ENCODE data around the gene TAF1A. TPM values are rescaled to one million over a fixed set of nuclear protein-coding genes. Genes with fewer than 3 reads are reported as not detected.

TAF1A gene
- total and polyA plus RNA-seq, 4 experiments from 2014 or later: 3.1 to 17.8 (median 11.1) TPM

GRCh38 chr1:222624214-222624613 lies 34.5 kb upstream of the TAF1A start:
- Mint-ChIP-seq H3K27me3 (no peaks in the 10 kb centered on the region), H3K4me3 (no peak overlapping the region), H3K4me1 (peaks cover 14 to 23% (median 19%) of the 10 kb centered on the region in 4 donors), H3K27ac (no peak overlapping the region), H3K9me3 (no peaks in the 10 kb centered on the region), H3K36me3 (peaks cover 57 to 68% of the 10 kb centered on the region in 2 donors)
- H3K27ac ChIP-seq (ENCODE audit: low read depth, low read length): no peak overlapping the region
- POLR2A ChIA-PET (ENCODE audit: partially characterized antibody): no interaction called here
- H3K4me1 ChIP-seq (ENCODE audit: insufficient read depth, low read length): peaks cover 10% of the 10 kb centered on the region
- peaks cover 37% of the 10 kb centered on the region for H3K36me3 ChIP-seq (ENCODE audit: insufficient read depth, low read length)
- DNase-seq: no peak
- no peaks in the 10 kb centered on the region for H3K9me3 ChIP-seq (ENCODE audit: control insufficient read depth in 1 of 2, low read length in 2 of 2)
- intact Hi-C loops (cut with micrococcal nuclease): no loop called here
- no peaks in the 10 kb centered on the region for H3K27me3 ChIP-seq (ENCODE audit: insufficient read depth, low read length)
- no peak overlapping the region for H3K4me3 ChIP-seq (ENCODE audit: low read length in 2 of 2)
- CTCF ChIA-PET (ENCODE audit: partially characterized antibody): interaction anchor here (1.1 to 3.5 kb wide), 3 partner anchors 10 to 159 kb away, joined by 3 to 17 read pairs (median 3); no protein-coding TSS in a partner anchor

- H3K27ac Mint-ChIP-seq: no peak overlapping the region
Measured at GRCh38 chr1:222623458-222623857, 33.7 kb upstream of the TAF1A start.

DNA sequence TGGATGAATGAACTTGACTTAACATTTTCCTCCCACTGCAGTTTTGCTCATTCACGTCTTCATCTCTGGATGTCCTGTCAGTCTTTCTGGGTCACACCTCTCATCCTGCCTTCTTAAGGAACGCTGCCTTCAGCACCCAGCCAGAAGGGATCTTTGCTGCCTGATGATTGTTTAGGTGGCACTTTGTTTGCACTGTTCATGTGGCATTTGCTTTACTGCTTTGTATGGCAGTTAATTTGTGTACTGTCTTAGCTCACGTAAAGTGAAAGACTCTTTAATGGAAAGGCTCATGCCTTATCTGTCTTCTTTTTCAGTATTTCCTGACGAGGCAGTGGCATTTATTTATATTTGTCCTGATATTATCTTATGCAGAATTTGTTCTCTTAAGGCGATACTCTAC lies 33.0 kb upstream of the TAF1A start:
- peak overlapping the region in 1 of 7 donors; percentile 84 for H3K27ac Mint-ChIP-seq
- H3K36me3 Mint-ChIP-seq: peaks cover 42 to 62% of the 10 kb centered on the region in 2 donors
- intact Hi-C loops (cut with micrococcal nuclease): no loop called here

More at GRCh38 chr1:222623458-222623857, 33.7 kb upstream of the TAF1A start:
- no peak for DNase-seq
- H3K4me3 ChIP-seq (ENCODE audit: low read length in 2 of 2): no peak overlapping the region
- no peaks in the 10 kb centered on the region for H3K9me3 ChIP-seq (ENCODE audit: control insufficient read depth in 1 of 2, low read length in 2 of 2)
- H3K27me3 ChIP-seq (ENCODE audit: insufficient read depth, low read length): no peaks in the 10 kb centered on the region
- Mint-ChIP-seq H3K4me3 (no peak overlapping the region), H3K4me1 (peaks cover 17 to 30% (median 24%) of the 10 kb centered on the region in 4 donors), H3K27me3 (no peaks in the 10 kb centered on the region), H3K36me3 (peaks cover 49 to 68% of the 10 kb centered on the region in 2 donors), H3K9me3 (no peaks in the 10 kb centered on the region)
- no peak overlapping the region for H3K27ac ChIP-seq (ENCODE audit: low read depth, low read length)
- H3K36me3 ChIP-seq (ENCODE audit: insufficient read depth, low read length): peaks cover 30% of the 10 kb centered on the region
- CTCF ChIA-PET (ENCODE audit: partially characterized antibody): interaction anchor here (1.1 to 3.5 kb wide), 3 partner anchors 11 to 158 kb away, joined by 3 to 17 read pairs (median 3); no protein-coding TSS in a partner anchor
- POLR2A ChIA-PET (ENCODE audit: partially characterized antibody): no interaction called here
- intact Hi-C loops (cut with micrococcal nuclease): no loop called here
- peaks cover 16% of the 10 kb centered on the region for H3K4me1 ChIP-seq (ENCODE audit: insufficient read depth, low read length)

GRCh38 chr1:222620566-222620965 lies 30.8 kb upstream of the TAF1A start:
- intact Hi-C loops (cut with micrococcal nuclease): no loop called here
- ChIA-PET CTCF (ENCODE audit: partially characterized antibody) (interaction anchor here (4.0 kb wide), 1 partner anchor 13 kb away, joined by 32 read pairs; no protein-coding TSS in a partner anchor), POLR2A (ENCODE audit: partially characterized antibody) (interaction anchor here (1.3 to 5.2 kb wide), 3 partner anchors 24 to 93 kb away, joined by 3 to 22 read pairs (median 20); partner anchors contain the start of genes AIDA, BROX and TAF1A)
- Histone ChIP-seq H3K27me3 (ENCODE audit: insufficient read depth, low read length) (no peaks in the 10 kb centered on the region), H3K4me3 (ENCODE audit: low read length in 2 of 2) (no peak overlapping the region), H3K9me3 (ENCODE audit: control insufficient read depth in 1 of 2, low read length in 2 of 2) (no peaks in the 10 kb centered on the region), H3K27ac (ENCODE audit: low read depth, low read length) (no peak overlapping the region), H3K36me3 (ENCODE audit: insufficient read depth, low read length) (peaks cover 4% of the 10 kb centered on the region), H3K4me1 (ENCODE audit: insufficient read depth, low read length) (peaks cover 22% of the 10 kb centered on the region)
- peak overlapping the region in 2 of 7 donors; percentile 5 to 95 for H3K27ac Mint-ChIP-seq
- peak overlapping the region in 1 of 8 donors; percentile 91 for H3K4me3 Mint-ChIP-seq
- peaks cover 0 to 9% of the 10 kb centered on the region in 2 donors for H3K27me3 Mint-ChIP-seq
- H3K36me3 Mint-ChIP-seq: peaks cover 25 to 46% of the 10 kb centered on the region in 2 donors
- no peak for DNase-seq
- H3K4me1 Mint-ChIP-seq: peaks cover 22 to 41% (median 30%) of the 10 kb centered on the region in 4 donors
- no peaks in the 10 kb centered on the region for H3K9me3 Mint-ChIP-seq

More for the DNA sequence above, 33.0 kb upstream of the TAF1A start:
- POLR2A ChIA-PET (ENCODE audit: partially characterized antibody): no interaction called here
- no peaks in the 10 kb centered on the region for H3K9me3 ChIP-seq (ENCODE audit: control insufficient read depth in 1 of 2, low read length in 2 of 2)
- no peak overlapping the region for H3K27ac ChIP-seq (ENCODE audit: low read depth, low read length)
- Mint-ChIP-seq H3K4me3 (no peak overlapping the region), H3K4me1 (peaks cover 17 to 31% (median 24%) of the 10 kb centered on the region in 4 donors), H3K27me3 (no peaks in the 10 kb centered on the region), H3K9me3 (no peaks in the 10 kb centered on the region)
- H3K36me3 ChIP-seq (ENCODE audit: insufficient read depth, low read length): peaks cover 23% of the 10 kb centered on the region
- no peaks in the 10 kb centered on the region for H3K27me3 ChIP-seq (ENCODE audit: insufficient read depth, low read length)
- H3K4me3 ChIP-seq (ENCODE audit: low read length in 2 of 2): no peak overlapping the region
- DNase-seq: no peak
- CTCF ChIA-PET (ENCODE audit: partially characterized antibody): interaction anchor here (1.3 to 3.5 kb wide), 2 partner anchors 12 to 31 kb away, joined by 3 to 17 read pairs; no protein-coding TSS in a partner anchor
- peaks cover 16% of the 10 kb centered on the region for H3K4me1 ChIP-seq (ENCODE audit: insufficient read depth, low read length)

DNA sequence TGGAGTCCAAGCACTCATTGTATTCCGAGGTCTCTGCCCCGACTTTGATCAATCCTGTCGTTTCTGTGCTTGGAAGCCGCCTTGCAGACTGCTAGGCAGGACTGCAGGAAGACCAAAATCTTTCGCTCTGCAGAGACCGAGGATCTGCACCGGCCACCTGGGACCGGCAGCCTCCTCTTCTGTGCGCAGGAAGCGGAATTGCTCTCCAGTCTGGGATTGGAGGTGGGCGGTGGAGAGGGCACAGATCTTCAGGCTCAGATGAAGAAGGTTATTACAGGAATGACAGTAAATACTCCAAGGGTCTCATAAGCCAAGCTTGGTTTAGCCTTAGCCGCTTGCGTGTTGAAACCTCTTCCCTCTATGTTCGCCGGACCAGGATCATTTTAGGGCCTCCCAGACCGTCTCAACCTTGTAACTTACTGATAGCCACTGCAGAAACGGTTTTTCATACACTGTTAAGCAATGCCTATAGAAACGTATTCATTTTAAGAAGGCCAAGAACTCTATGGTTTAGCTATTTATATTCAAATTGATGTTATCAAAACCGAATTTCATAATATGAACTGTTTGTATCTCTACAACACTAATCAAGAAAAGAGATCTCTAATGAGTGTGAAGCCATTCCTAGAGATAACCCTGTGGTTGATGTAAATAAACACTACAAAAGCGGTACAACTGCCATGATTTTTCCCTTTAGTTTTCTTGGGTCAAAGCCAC lies 29.3 kb upstream of the TAF1A start:
- Mint-ChIP-seq H3K4me1 (peaks cover 22 to 41% (median 30%) of the 10 kb centered on the region in 4 donors), H3K27ac (peak overlapping the region; percentile 59 to 95 (median 86)), H3K9me3 (no peaks in the 10 kb centered on the region), H3K36me3 (peaks cover 20 to 35% of the 10 kb centered on the region in 2 donors), H3K27me3 (peaks cover 8 to 19% of the 10 kb centered on the region in 2 donors), H3K4me3 (peak overlapping the region; percentile 86 to 91 (median 88))
- ChIA-PET POLR2A (ENCODE audit: partially characterized antibody) (interaction anchor here (0.7 to 5.2 kb wide), 5 partner anchors 15 to 153 kb away, joined by 3 to 23 read pairs (median 20); partner anchors contain the start of genes AIDA, BROX and TAF1A), CTCF (ENCODE audit: partially characterized antibody) (interaction anchor here (4.0 kb wide), 1 partner anchor 15 kb away, joined by 32 read pairs; no protein-coding TSS in a partner anchor)
- H3K4me3 ChIP-seq (ENCODE audit: low read length in 2 of 2): peak overlapping the region; percentile 49 to 68
- H3K36me3 ChIP-seq (ENCODE audit: insufficient read depth, low read length): no peaks in the 10 kb centered on the region
- no peaks in the 10 kb centered on the region for H3K27me3 ChIP-seq (ENCODE audit: insufficient read depth, low read length)
- H3K9me3 ChIP-seq (ENCODE audit: control insufficient read depth in 1 of 2, low read length in 2 of 2): no peaks in the 10 kb centered on the region
- DNase-seq: peak in 2 of 5 donors; percentile 2 to 41
- peaks cover 22% of the 10 kb centered on the region for H3K4me1 ChIP-seq (ENCODE audit: insufficient read depth, low read length)
- peak overlapping the region; percentile 69 for H3K27ac ChIP-seq (ENCODE audit: low read depth, low read length)
- intact Hi-C loops (cut with micrococcal nuclease): loop anchor here (1.0 to 10.0 kb wide), 4 partner anchors 15 to 1563 kb away; partner anchors contain the start of genes DEGS1 and DUSP10

DNA sequence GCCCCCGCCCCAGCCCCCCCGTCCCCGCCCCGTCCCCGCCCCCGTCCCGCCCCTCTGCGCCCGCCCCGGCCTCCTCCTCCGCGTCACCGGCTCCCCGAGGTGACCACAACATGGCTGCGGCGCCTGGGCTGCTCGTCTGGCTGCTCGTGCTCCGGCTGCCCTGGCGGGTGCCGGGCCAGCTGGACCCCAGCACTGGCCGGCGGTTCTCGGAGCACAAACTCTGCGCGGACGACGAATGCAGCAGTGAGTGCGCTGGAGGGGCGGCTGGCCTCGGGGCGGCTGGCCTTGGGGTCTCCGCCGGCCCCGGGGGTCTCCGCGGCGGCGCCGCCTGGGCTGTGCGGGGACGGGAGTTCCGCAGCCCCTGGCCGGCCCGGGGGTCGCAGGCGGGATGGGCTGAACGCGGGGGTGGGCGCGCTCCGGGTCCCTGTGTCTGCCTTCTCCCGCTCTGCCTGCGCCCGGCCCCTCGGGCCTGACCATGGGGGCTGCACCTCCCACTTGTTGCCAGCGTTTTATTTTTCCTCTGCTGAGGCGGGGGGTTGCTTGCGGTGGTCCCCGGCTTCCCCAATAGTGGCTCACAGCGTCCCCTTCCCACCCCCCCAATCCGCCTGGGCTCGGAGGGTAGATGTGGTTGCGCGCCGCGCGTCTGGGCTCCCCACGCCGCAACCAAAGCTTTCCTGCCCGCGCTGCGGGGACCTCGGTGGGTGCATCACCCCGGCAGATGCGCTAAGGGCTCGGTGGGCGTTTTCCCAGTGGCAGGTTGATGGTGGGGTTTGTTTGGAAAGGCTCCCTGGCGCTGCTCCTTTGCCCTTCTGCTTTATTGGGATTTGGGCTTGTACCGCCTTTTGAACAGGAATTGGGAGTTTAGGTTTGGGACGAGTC lies 28.5 kb upstream of the TAF1A start, which contains the start of gene MIA3:
MIA3 (plus strand) TSS at position 97 of the 879 bp plus-strand sequence; CDS start at position 111, 14 bp downstream.
- ChIA-PET CTCF (ENCODE audit: partially characterized antibody) (interaction anchor here (0.6 to 4.0 kb wide), 2 partner anchors 16 to 34 kb away, joined by 5 to 32 read pairs; no protein-coding TSS in a partner anchor), POLR2A (ENCODE audit: partially characterized antibody) (interaction anchor here (1.9 to 5.2 kb wide), 4 partner anchors 26 to 153 kb away, joined by 5 to 23 read pairs (median 21); partner anchors contain the start of genes AIDA, BROX and TAF1A)
- Mint-ChIP-seq H3K27ac (peak within 1 kb of the TSS; percentile 90 to 98 (median 97)), H3K27me3 (peaks cover 13 to 24% of the 10 kb centered on the region in 2 donors), H3K4me1 (peaks cover 22 to 41% (median 30%) of the 10 kb centered on the region in 4 donors), H3K4me3 (peak within 1 kb of the TSS; percentile 89 to 97 (median 94)), H3K36me3 (peaks cover 14 to 28% of the 10 kb centered on the region in 2 donors), H3K9me3 (no peaks in the 10 kb centered on the region)
- no peaks in the 10 kb centered on the region for H3K27me3 ChIP-seq (ENCODE audit: insufficient read depth, low read length)
- peaks cover 22% of the 10 kb centered on the region for H3K4me1 ChIP-seq (ENCODE audit: insufficient read depth, low read length)
- DNase-seq: peak; percentile 38 to 58 (median 48)
- H3K4me3 ChIP-seq (ENCODE audit: low read length in 2 of 2): peak within 1 kb of the TSS; percentile 49 to 74
- peak within 1 kb of the TSS; percentile 69 for H3K27ac ChIP-seq (ENCODE audit: low read depth, low read length)
- H3K36me3 ChIP-seq (ENCODE audit: insufficient read depth, low read length): no peaks in the 10 kb centered on the region
- H3K9me3 ChIP-seq (ENCODE audit: control insufficient read depth in 1 of 2, low read length in 2 of 2): no peaks in the 10 kb centered on the region
- intact Hi-C loops (cut with micrococcal nuclease): loop anchor here (1.0 to 10.0 kb wide), 4 partner anchors 16 to 1564 kb away; partner anchors contain the start of genes DEGS1 and DUSP10

All from CD4-positive, alpha-beta memory T cell (primary cell).